Sigmoid colon (tissue), 7 donors: Measurements from ENCODE around the gene MMP20. TPM values are rescaled to one million over a fixed set of nuclear protein-coding genes. Genes with fewer than 3 reads are reported as not detected.

Experiments used
- DNase-seq: peaks from one replicate; pipeline ENCODE4 v3.0.0-alpha.2; 2019
- H3K27ac ChIP-seq, 4 donors: fragments of 200-600 bp; sonication (generic); one replicate each; pipeline ENCODE4 v1.5.1; 2016 to 2019; ENCODE audit warnings: mild to moderate bottlenecking in 1 of 4
- H3K27me3 ChIP-seq, 3 donors: fragments of 200-600 bp; sonication (generic); one replicate each; pipeline ENCODE4 v1.5.1; 2019; ENCODE audit warnings: mild to moderate bottlenecking in 1 of 3
- H3K36me3 ChIP-seq, 4 donors: fragments of 200-600 bp; sonication (generic); one replicate each; pipeline ENCODE4 v1.5.1; 2016 to 2019
- H3K4me1 ChIP-seq, 4 donors: fragments of 200-600 bp; sonication (generic); one replicate each; pipeline ENCODE4 v1.5.1; 2017 to 2019
- H3K4me3 ChIP-seq, 4 donors: fragments of 200-600 bp; sonication (generic); one replicate each; pipeline ENCODE4 v1.5.1; 2017 to 2019; ENCODE audit warnings: mild to moderate bottlenecking in 2 of 4, moderate library complexity in 1 of 4
- H3K9me3 ChIP-seq, 4 donors: fragments of 200-600 bp in 3 of 4; sonication (generic) in 3 of 4; one replicate each; pipeline versions ENCODE4 v1.5.1 to v1.6.1; 2013 to 2019
- EP300 ChIP-seq, 4 donors: sonication (generic); formaldehyde crosslinking; IDR thresholded peaks; one replicate each; pipeline ENCODE4 v1.6.1; 2017; ENCODE audit warnings: antibody characterized with exemption in 4 of 4
- POLR2A ChIP-seq, 2 donors: fragments of 450-650 bp; IDR thresholded peaks; one replicate each; pipeline ENCODE4 v1.6.1; 2016; ENCODE audit warnings: antibody characterized with exemption in 2 of 2, mild to moderate bottlenecking in 2 of 2, moderate library complexity in 2 of 2
- POLR2AphosphoS5 ChIP-seq, 4 donors: sonication (generic); formaldehyde crosslinking; IDR thresholded peaks; one replicate each; pipeline ENCODE4 v1.6.1; 2017; ENCODE audit warnings: antibody characterized with exemption in 4 of 4
- WGBS, 2 donors: extraction: QIAGEN DNeasy Blood & Tissue Kit; methylation state at CpG; one replicate each; pipeline ENCODE4 v1.1.7; 2013; 5-methylcytosine and 5-hydroxymethylcytosine counted together
- intact Hi-C: fragments of 100-400 bp; cut with DNase I; formaldehyde crosslinking; loops from one replicate; pipeline ENCODE4 v1.15.1; 2023
- polyA plus RNA-seq, 3 donors: library from polyadenylated mRNA; stranded (reverse); fragments of 200-250 nt; gene quantifications; one replicate each; pipeline ENCODE4 v1.2.3, GENCODE V29; 2013
- total RNA-seq, 4 donors: library from RNA; depleted of rRNA; stranded (reverse); fragments of >200 nt; gene quantifications; one replicate each; pipeline ENCODE4 v1.1.0, GENCODE V29; 2016
- TF ChIP-seq, protein P1 (sequence below), 4 experiments: fragments of 450-650 bp in 3 of 4; fragments of 200-600 bp in 1 of 4; IDR thresholded peaks; one replicate each; pipeline ENCODE4 v1.5.1; 2016 to 2019; ENCODE audit warnings: antibody characterized with exemption in 4 of 4, mild to moderate bottlenecking in 3 of 4, moderate library complexity in 2 of 4
- donor health status: healthy with polysubstance abuse.
- donor health status: Bipolar disorder and iron deficiency.
- donor health status: healthy.

The MMP20 gene
- total and polyA plus RNA-seq, 7 donors: not detected

DNA sequence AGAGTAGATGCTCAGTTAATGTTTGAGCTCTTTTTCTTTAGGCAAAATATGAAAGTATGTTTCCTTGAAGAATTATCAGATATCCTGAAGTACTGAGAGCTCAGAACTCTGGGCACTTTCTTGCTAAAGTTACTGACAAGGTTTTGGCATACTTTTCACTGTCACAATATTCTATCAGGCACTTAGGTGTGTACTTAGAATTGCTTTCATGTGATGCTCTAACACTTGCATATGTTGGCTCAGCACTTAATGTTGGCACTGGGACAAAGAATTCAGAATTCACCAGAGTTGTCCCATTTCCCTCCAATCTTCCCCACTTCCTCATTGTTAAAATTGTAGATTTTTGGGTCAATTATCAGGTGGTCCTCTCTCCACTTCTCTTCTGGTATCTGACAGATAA, 5.0 kb downstream of the MMP20 start:
- intact Hi-C loops: no loop called here
- no peak for DNase-seq
- Histone ChIP-seq H3K27me3 (no peaks in the 10 kb centered on the region), H3K4me3 (no peak overlapping the region), H3K4me1 (no peaks in the 10 kb centered on the region), H3K9me3 (no peaks in the 10 kb centered on the region), H3K27ac (no peak overlapping the region), H3K36me3 (no peaks in the 10 kb centered on the region)
- TF ChIP-seq POLR2A (IDR thresholded peaks at IDR 0.05) (no peak), EP300 (IDR thresholded peaks at IDR 0.05) (no peak), POLR2AphosphoS5 (IDR thresholded peaks at IDR 0.05) (no peak)
- TF ChIP-seq, protein P1, sequence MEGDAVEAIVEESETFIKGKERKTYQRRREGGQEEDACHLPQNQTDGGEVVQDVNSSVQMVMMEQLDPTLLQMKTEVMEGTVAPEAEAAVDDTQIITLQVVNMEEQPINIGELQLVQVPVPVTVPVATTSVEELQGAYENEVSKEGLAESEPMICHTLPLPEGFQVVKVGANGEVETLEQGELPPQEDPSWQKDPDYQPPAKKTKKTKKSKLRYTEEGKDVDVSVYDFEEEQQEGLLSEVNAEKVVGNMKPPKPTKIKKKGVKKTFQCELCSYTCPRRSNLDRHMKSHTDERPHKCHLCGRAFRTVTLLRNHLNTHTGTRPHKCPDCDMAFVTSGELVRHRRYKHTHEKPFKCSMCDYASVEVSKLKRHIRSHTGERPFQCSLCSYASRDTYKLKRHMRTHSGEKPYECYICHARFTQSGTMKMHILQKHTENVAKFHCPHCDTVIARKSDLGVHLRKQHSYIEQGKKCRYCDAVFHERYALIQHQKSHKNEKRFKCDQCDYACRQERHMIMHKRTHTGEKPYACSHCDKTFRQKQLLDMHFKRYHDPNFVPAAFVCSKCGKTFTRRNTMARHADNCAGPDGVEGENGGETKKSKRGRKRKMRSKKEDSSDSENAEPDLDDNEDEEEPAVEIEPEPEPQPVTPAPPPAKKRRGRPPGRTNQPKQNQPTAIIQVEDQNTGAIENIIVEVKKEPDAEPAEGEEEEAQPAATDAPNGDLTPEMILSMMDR (IDR thresholded peaks at IDR 0.05): no peak

DNA sequence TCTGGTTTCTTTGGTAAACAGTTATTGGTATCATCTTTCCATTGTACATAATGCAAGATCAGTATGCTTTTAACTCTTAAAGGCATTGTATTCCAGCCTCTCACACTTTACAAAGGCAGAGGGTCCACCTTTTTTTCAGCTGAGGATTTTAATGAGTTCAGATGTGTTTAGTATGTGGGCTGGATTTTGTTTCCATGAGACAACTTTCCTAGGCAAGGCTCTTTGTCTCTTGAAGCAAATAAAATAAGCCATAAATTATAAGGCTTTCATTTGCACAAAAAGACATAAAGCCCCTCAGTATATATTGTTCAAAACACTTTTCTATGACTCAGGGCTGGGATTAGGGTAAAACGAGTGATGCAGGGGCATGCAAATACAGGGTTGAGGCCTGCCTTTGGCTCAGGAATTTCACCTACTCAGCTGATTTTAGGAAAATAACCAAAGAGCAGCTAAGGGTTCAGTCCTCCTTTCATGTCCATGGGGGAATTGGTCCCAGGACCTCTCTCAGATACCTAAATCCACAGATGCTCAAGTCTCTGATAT, 7.6 kb downstream of the MMP20 start:
- no peaks in the 10 kb centered on the region for H3K9me3 ChIP-seq
- no peak overlapping the region for H3K4me3 ChIP-seq
- WGBS, 2 donors: 72 to 75% methylated on average over 1 of the region's 1 CpG
- no peaks in the 10 kb centered on the region for H3K27me3 ChIP-seq
- no peak for TF ChIP-seq POLR2AphosphoS5 (IDR thresholded peaks at IDR 0.05)
- no peak for DNase-seq
- peaks cover 0 to 6% (median 0%) of the 10 kb centered on the region in 4 donors for H3K4me1 ChIP-seq
- H3K36me3 ChIP-seq: no peaks in the 10 kb centered on the region
- no peak overlapping the region for H3K27ac ChIP-seq
- intact Hi-C loops: no loop called here

DNA sequence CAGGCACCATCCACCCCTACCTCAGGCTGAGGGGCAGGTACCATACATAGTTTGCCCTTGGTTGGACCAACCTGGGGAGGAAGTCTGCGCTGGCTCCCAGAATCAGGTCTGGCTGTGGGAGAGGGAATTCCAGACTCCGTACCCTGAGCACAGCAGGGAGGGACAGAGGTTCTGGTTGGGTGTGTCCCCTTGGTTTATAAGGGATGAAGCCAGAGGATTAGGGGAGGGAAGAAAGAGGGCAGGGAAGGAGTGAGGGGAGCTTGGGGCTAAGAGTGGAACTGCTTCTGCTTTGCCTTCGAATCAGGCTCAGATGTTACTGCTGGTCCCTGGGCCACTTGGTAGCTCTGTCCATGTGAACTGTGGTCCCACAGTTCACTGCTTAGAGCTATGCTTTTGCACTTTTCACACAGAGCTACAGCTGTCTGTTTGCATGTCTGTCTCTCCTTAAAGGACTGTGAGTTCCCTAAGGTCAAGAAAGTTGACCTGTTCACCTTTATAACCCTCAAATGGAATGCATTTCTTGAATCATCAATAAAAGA, 9.2 kb downstream of the MMP20 start:
- Histone ChIP-seq H3K36me3 (no peaks in the 10 kb centered on the region), H3K4me3 (no peak overlapping the region), H3K4me1 (peaks cover 0 to 6% (median 0%) of the 10 kb centered on the region in 4 donors), H3K9me3 (no peaks in the 10 kb centered on the region), H3K27ac (no peak overlapping the region), H3K27me3 (no peaks in the 10 kb centered on the region)
- TF ChIP-seq POLR2A (IDR thresholded peaks at IDR 0.05): no peak
- no peak for TF ChIP-seq POLR2AphosphoS5 (IDR thresholded peaks at IDR 0.05)
- TF ChIP-seq EP300 (IDR thresholded peaks at IDR 0.05): no peak
- TF ChIP-seq, protein P1 (IDR thresholded peaks at IDR 0.05): no peak
- no peak for DNase-seq
- 70 to 86% methylated on average over 3 of the region's 3 CpGs for WGBS, 2 donors
- intact Hi-C loops: no loop called here

DNA sequence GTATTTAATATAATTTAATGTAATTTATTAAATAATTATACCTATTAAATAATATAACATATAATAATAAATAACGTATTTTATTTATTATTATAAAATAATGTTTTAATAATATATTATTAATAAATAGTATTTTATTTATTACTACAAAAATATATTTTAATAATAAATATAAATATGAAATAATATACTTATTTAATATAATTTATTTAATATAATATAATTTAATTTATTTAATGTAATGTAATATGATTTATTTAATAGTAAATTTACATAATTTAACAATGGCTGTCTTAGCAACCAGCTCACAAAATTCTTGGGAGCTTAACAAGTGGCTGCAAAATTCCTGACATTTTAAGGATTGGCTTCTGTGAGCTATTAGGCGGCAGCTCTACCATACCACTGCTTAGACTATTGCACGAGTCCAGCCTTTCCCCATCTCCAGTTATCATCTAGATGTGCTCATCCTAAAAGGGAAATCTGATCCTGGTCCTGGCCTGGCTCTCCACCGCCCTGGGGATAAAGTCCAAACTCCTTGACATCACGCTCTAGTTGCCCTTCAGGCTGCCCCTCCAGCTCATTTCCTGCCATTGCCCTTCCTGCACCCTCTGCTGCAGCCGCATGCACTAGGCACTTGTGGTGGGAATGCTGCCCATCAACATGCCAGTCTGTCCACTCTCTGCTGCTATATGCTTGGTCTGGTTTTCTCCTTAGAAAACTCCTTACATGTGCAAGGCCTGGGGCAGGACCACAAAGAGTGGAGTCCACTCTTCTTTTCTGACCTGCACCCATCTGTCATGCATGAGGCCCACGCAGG, 9.8 kb downstream of the MMP20 start:
- 73 to 90% methylated on average over 7 of the region's 7 CpGs for WGBS, 2 donors
- no peak for DNase-seq
- H3K4me1 ChIP-seq: peaks cover 0 to 6% (median 0%) of the 10 kb centered on the region in 4 donors
- no peaks in the 10 kb centered on the region for H3K27me3 ChIP-seq
- intact Hi-C loops: no loop called here
- TF ChIP-seq POLR2A (IDR thresholded peaks at IDR 0.05) (no peak), POLR2AphosphoS5 (IDR thresholded peaks at IDR 0.05) (no peak), EP300 (IDR thresholded peaks at IDR 0.05) (no peak)
- TF ChIP-seq, protein P1 (IDR thresholded peaks at IDR 0.05): no peak
- H3K9me3 ChIP-seq: no peaks in the 10 kb centered on the region
- no peak overlapping the region for H3K27ac ChIP-seq
- H3K36me3 ChIP-seq: no peaks in the 10 kb centered on the region
- no peak overlapping the region for H3K4me3 ChIP-seq

DNA sequence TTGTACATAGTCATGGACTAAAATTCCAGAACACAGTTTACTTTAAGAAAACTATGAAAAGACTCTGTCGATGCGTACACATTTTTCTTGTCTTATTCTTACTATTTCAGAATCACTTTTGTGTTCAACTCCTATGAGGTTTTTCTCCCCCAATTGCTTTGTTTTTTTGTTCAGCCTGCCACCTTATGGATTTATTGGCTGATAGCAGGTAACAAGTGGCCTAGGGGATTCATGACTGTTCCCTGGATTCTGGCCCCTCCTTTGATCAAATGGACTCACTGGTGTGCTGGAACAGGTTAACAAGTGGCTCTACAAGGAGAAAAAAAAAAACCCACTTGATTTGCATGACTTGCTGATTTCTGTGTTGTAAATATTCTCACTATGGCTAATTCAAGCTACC, 10.6 kb downstream of the MMP20 start:
- WGBS, 2 donors: 87 to 95% methylated on average over 2 of the region's 2 CpGs
- no peak for DNase-seq
- H3K4me3 ChIP-seq: no peak overlapping the region

More for the DNA sequence above, 10.6 kb downstream of the MMP20 start:
- Histone ChIP-seq H3K36me3 (no peaks in the 10 kb centered on the region), H3K27ac (no peak overlapping the region), H3K4me1 (peaks cover 0 to 6% (median 0%) of the 10 kb centered on the region in 4 donors), H3K27me3 (no peaks in the 10 kb centered on the region), H3K9me3 (no peaks in the 10 kb centered on the region)
- TF ChIP-seq POLR2A (IDR thresholded peaks at IDR 0.05): no peak
- TF ChIP-seq EP300 (IDR thresholded peaks at IDR 0.05): no peak
- no peak for TF ChIP-seq POLR2AphosphoS5 (IDR thresholded peaks at IDR 0.05)
- TF ChIP-seq, protein P1 (IDR thresholded peaks at IDR 0.05): no peak
- intact Hi-C loops: loop anchor here (5.0 kb wide), 2 partner anchors 117 to 327 kb away; no protein-coding TSS in a partner anchor
